Stimulated activated CD4-positive, alpha-beta T cell treated with anti-CD3 and anti-CD28 coated beads, Interleukin-1b, Interleukin-23, amount 100 ng/mL, for 4 hours (primary cell): Measurements from ENCODE around the gene NSRP1.
"Not testable (repeated sequence)": the region's sequence is repeated elsewhere in the genome, so short reads cannot be mapped to it uniquely, and the experiment has no call there.

Source experiments
- DNase-seq, 2 donors: peaks; one replicate each; pipeline ENCODE4 v3.0.0-alpha.2; 2020; ENCODE audit warnings: low read depth in 2 of 2

The NSRP1 gene

DNA sequence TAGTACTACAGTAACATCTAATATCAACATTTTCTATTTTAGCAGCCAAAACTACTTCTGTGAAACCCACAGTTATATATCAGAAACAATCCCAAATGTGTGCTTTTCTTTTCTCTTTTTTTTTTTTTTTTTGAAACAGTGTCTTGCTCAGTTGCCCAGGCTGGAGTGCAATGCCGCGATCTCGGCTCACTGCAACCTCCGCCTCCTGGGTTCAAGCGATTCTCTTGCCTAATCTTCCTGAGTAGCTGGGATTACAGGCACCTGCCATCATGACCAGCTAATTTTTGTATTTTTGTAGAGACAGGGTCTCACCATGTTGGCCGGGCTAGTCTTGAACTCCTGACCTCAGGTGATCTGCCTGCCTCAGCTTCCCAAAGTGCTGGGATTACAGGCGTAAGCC is 2.0 kb downstream of the NSRP1 start:
- not testable (repeated sequence) for DNase-seq

GRCh38 chr17:30124273-30124796 is 7.7 kb downstream of the NSRP1 start:
- no peak for DNase-seq

DNA sequence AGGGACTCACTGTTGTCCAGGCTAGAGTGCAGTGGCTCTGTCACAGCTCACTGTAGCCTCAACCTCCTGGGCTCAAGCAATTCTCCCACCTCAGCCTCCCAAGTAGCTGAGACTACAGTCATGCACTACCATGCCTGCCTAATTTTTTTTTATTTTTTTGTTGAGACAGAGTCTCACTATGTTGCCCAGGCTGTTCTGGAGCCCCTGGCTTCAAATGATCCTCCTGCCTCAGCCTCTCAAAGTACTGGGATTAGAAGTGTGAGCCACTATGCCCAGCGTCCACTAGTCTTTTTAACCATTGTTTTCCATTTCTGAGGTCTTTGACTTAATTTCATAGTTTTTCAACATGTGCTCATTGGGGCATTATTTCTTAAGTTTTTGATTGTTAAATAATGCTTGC is 13.5 kb downstream of the NSRP1 start:
- DNase-seq: no peak

DNA sequence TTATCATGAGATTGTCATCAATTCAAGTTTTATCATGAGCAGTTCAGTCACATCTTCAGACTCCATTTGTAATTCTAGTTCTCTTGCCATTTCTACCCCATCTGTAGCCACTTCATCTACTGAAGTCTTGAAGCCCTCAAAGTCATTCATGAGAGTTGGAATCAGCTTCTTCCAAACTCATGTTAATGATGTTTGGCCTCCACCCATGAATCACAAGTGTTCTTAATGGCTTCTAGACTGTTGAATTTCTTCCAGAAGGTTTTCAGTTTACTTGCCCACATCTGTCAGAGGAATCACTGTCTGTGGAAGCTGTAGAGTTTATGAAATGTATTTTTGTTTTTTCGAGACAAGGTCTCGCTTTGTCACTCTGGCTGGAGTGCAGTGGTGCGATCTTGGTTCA is 16.0 kb downstream of the NSRP1 start:
- DNase-seq: no peak

GRCh38 chr17:30133197-30133596 is 16.6 kb downstream of the NSRP1 start:
- no peak for DNase-seq

DNA sequence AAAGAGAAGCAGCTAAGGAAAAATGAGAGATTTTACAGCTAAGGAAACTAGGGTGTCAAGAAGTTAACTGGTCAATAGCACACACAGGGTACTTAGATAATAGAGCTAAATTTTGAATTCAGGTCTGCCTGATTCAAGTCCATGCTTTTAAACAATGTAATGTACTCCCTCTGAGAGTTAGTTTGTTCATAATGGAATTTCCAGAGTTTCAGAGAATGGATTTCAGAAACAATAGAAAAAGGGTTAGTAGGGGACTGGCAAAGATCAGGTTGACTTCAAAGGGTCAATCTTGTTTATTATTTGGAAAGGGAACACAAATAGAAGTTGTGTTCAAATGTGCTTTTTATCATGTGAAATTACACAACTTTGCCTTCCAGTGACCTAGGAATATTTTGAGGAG is 17.9 kb downstream of the NSRP1 start:
- no peak for DNase-seq

GRCh38 chr17:30137158-30137557 is 20.5 kb downstream of the NSRP1 start:
- DNase-seq: no peak

DNA sequence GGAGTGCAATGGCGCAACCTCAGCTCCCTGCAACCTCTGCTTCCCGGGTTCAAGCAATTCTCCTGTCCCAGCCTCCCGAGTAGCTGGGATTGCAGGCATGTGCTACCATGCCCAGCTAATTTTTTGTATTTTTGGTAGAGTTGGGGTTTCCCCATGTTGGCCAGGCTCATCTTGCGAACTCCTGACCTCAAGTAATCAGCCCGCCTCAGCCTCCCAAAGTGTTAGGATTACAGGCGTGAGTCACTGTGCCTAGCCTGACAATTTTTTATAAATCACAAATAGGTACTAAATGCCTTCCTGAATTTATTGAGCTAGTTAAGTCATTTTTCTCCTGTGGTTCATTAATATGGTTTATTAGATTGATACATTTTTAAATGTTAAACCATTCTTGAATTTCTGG is 31.2 kb downstream of the NSRP1 start:
- DNase-seq: not testable (repeated sequence)

DNA sequence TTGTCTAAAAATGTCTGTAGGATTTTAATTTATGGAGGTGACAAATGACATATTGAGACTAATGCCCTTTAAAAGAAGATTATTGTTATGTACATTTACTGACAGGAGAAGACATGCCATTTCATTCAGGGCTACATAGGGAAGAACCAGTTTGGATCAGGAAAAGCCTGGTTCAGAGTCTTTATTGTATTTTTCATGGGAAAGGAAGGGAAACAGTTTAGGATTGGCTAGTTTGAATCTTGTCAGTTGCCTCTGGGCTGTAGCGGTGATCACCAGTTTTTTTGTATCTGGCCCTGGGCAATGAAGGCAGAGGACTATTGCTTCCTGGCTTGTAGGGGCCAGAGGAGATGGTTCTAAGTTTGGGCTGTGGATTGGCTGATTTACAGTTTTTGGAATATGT is 31.8 kb downstream of the NSRP1 start:
- no peak for DNase-seq

- no peak for DNase-seq
Observed at GRCh38 chr17:30151471-30151870, 34.9 kb downstream of the NSRP1 start.

GRCh38 chr17:30153463-30153862 is 36.8 kb downstream of the NSRP1 start:
- DNase-seq: no peak

DNA sequence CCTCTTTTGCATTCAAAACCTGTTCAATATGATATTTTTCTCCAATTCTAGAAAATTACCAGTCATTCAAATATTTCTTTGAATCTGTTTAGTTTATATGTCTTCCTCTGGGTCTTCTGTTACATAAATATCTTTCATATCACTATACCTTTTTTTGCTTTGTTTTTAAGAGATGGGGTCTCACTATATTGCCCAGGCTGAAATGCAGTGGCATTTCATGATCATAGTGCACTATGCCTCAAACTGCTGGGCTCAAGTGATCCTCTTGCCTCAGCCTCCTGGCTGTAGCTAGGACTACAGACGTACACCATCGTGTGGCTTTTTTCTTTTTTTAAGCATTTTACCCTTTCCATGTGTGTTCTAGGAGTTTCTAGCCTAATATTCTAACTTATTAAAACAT is 38.8 kb downstream of the NSRP1 start:
- no peak for DNase-seq

- DNase-seq: no peak
Observed at GRCh38 chr17:30158896-30159625, 42.4 kb downstream of the NSRP1 start.

DNA sequence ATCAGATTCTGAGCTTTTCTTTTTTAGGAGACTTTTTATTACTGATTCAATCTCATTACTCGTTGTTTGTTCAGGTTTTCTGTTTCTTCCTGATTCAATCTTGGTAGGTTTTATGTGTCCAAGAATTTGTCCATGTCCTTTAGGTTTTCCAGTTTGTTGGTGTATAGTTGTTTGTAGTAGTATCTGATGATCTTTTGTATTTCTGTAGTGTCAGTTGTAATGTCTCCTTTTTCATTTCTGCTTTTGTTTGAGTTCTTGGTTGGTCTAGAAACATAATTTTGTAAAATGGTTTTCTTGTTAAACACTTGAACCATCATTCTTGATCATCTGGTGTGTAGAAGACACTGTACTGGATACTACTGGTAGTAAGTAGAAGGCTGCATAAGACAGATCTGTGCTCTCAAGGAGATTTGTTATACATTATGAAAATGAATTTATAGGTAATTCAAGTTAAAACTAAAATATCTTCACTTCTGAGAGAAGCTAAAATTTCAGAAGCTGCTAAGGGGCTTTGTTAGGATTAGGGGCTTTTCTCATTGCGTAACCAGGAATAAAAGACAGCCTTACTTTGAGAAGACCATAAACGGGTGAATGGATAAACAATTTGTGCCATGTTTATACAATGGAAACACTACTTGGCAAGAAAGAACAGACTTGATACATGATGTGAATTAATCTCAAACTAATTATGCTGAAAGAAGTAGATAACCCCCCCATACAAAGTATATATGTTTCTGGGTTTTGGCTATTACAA is 44.0 kb downstream of the NSRP1 start:
- no peak for DNase-seq

GRCh38 chr17:30161601-30162000 is 45.0 kb downstream of the NSRP1 start:
- no peak for DNase-seq

DNA sequence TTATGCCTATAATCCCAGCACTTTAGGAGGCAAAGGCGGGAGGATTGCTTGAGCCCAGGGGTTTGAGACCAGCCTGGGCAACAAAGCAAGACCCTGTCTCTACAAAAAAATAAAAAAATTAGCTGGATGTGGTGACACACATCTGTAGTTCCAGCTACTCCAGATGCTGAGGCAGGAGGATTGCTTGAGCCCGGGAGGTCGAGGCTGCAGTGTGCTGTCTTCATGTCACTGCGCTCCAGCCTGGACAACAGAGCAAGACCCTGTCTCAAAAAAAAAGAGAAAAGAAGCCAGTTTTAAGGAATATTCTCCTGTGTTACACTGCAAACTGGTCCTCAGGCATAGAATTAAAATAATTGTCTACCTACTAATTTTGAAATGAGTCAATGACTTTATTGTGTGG is 47.9 kb downstream of the NSRP1 start:
- no peak for DNase-seq

GRCh38 chr17:30165147-30165546 is 48.5 kb downstream of the NSRP1 start:
- DNase-seq: no peak

DNA sequence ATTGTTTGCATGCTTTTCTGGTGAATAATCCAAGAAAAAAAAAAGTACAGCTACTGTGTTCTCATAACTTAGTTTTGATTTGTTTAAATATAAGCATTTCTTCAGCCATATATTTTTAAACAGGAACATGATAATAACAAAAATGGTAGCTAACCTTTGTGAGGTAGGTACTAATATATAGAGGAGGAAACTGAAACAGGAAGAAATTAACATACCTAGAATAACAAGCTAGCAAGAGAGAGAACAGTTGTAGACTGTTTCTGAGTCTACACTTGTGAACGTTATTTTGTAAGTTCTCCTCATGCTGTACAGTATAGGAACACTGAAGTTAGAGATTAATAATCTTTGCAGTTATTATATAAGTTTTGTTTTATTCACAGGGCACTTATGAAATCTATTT is 49.3 kb downstream of the NSRP1 start:
- DNase-seq: no peak

- DNase-seq: no peak
Observed at GRCh38 chr17:30170415-30170987, 53.9 kb downstream of the NSRP1 start.

DNA sequence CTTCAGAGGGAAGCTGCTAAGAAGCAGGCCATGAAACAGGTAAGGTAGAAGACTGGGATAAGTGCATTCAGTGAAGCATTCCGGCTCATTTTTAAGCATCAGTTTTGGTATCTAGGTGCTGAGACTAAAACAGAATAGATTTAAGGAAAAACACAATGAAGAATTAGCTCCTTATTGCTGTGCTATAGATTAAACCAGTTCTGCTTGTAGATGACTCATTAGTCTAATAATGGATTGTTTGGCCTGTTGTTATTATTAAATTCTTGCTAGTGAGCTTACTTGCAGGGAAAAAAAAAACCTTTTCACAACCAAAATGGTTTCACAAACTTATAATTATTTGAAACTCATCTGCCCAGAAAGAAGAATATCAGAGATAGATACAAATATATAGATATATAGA is 55.9 kb downstream of the NSRP1 start:
- DNase-seq: no peak

GRCh38 chr17:30173649-30174048 is 57.0 kb downstream of the NSRP1 start:
- DNase-seq: no peak

GRCh38 chr17:30174556-30174955 is 57.9 kb downstream of the NSRP1 start:
- DNase-seq: no peak

- no peak for DNase-seq
Observed at GRCh38 chr17:30176855-30177254, 60.2 kb downstream of the NSRP1 start.
